Measurements from ENCODE around the gene TDRD5. TPM values are rescaled to one million over a fixed set of nuclear protein-coding genes. Genes with fewer than 3 reads are reported as not detected.

TDRD5 gene
- total RNA-seq, 8 experiments from 2014 or later = 0.05 to 0.17 (median 0.10) TPM; not detected in 3

- in situ Hi-C loops (cut with MboI; ENCODE audit: low pct_unique_long_range_greater_than_20kb in 2 of 9, low sequenced_read_pairs in 9 of 9, unreplicated experiment in 9 of 9) = loop anchor here in 5 of 9 experiments (10.0 to 25.0 kb wide), 3 partner anchors 86 to 768 kb away; no protein-coding TSS in a partner anchor
- H3K4me1 ChIP-seq (replicated peaks in 1 of 2) = no peaks in the 10 kb centered on the region
- no peak overlapping the region for H3K4me3 ChIP-seq
- ATAC-seq (replicated peaks in 6 of 8) = no peak
- H3K27ac ChIP-seq = no peak overlapping the region
Measured at GRCh38 chr1:179719272-179719671, 127.6 kb downstream of the TDRD5 start.

- no peak for ATAC-seq (replicated peaks in 6 of 8)
- peaks cover 0 to 4% of the 10 kb centered on the region in 2 donors for H3K4me1 ChIP-seq (replicated peaks in 1 of 2)
- 0 to 80% (median 35%) methylated on average over 1 to 2 of the region's 2 CpGs; no CpG with 5 or more reads in 2 of the 10 experiments for WGBS, 10 experiments
- no peak overlapping the region for H3K27ac ChIP-seq
- H3K4me3 ChIP-seq = no peak overlapping the region
- in situ Hi-C loops (cut with MboI; ENCODE audit: low pct_unique_long_range_greater_than_20kb in 2 of 9, low sequenced_read_pairs in 9 of 9, unreplicated experiment in 9 of 9) = no loop called here
Measured at GRCh38 chr1:179728271-179728670, 136.6 kb downstream of the TDRD5 start.

GRCh38 chr1:179729881-179730280, 138.2 kb downstream of the TDRD5 start:
- in situ Hi-C loops (cut with MboI; ENCODE audit: low pct_unique_long_range_greater_than_20kb in 2 of 9, low sequenced_read_pairs in 9 of 9, unreplicated experiment in 9 of 9) = no loop called here
- WGBS, 10 experiments = 0 to 100% (median 75%) methylated on average over 1 to 4 of the region's 4 CpGs
- no peak overlapping the region for H3K4me3 ChIP-seq
- peaks cover 0 to 4% of the 10 kb centered on the region in 2 donors for H3K4me1 ChIP-seq (replicated peaks in 1 of 2)
- H3K27ac ChIP-seq = no peak overlapping the region
- ATAC-seq (replicated peaks in 6 of 8) = no peak

- Histone ChIP-seq H3K27ac (no peak overlapping the region), H3K4me1 (replicated peaks in 1 of 2) (peaks cover 0 to 4% of the 10 kb centered on the region in 2 donors), H3K4me3 (no peak overlapping the region)
- in situ Hi-C loops (cut with MboI; ENCODE audit: low pct_unique_long_range_greater_than_20kb in 2 of 9, low sequenced_read_pairs in 9 of 9, unreplicated experiment in 9 of 9) = no loop called here
- no peak for ATAC-seq (replicated peaks in 6 of 8)
- 38 to 100% (median 72%) methylated on average over 3 to 4 of the region's 4 CpGs; no CpG with 5 or more reads in 2 of the 10 experiments for whole genome bisulfite sequencing, 10 experiments
Measured at GRCh38 chr1:179731643-179732042, 140.0 kb downstream of the TDRD5 start.

Other genes starting within 250 kb of the TDRD5 start
- gene AXDND1, start 225.9 kb upstream of the TDRD5 start, total RNA-seq = 1 to 10 TPM in 6 of 8 experiments, under 1 TPM in 2; 0.27 to 2.6 (median 1.5) TPM
- gene NPHS2, start 15.9 kb upstream of the TDRD5 start, total RNA-seq = under 1 TPM in 2 of 8 experiments, not detected in 6; 0.18 to 0.24 TPM
- gene FAM163A, start 151.5 kb downstream of the TDRD5 start, total RNA-seq = 1 to 10 TPM in 4 of 8 experiments, under 1 TPM in 4; 0.13 to 4.8 (median 1.6) TPM